Lower lobe of right lung (tissue), 2 donors: ENCODE data around the gene RUFY1. TPM values are rescaled to one million over a fixed set of nuclear protein-coding genes. Genes with fewer than 3 reads are reported as not detected.

Source experiments
- ATAC-seq, 2 donors: fragments of 200-7000 bp; cut with Tn5 transposase; one replicate each; pipeline ENCODE4 v1.9.1; 2020 to 2022; ENCODE audit warnings: mild to moderate bottlenecking in 2 of 2, moderate library complexity in 2 of 2
- DNase-seq: peaks from one replicate; pipeline ENCODE4 v3.0.0-alpha.2; 2020
- H3K27ac ChIP-seq: fragments of 200-600 bp; one replicate; pipeline ENCODE4 v1.8.0; 2022
- H3K27me3 ChIP-seq: fragments of 200-600 bp; one replicate; pipeline ENCODE4 v1.8.0; 2022; ENCODE audit warnings: low read depth
- H3K36me3 ChIP-seq: fragments of 200-600 bp; one replicate; pipeline ENCODE4 v1.8.0; 2022; ENCODE audit warnings: mild to moderate bottlenecking
- H3K4me1 ChIP-seq: fragments of 200-600 bp; one replicate; pipeline ENCODE4 v1.8.0; 2022
- H3K4me3 ChIP-seq: fragments of 200-600 bp; one replicate; pipeline ENCODE4 v1.8.0; 2022; ENCODE audit warnings: mild to moderate bottlenecking
- H3K9me3 ChIP-seq: fragments of 200-600 bp; one replicate; pipeline ENCODE4 v1.8.0; 2022
- intact Hi-C: fragments of 100-400 bp; cut with DNase I; formaldehyde crosslinking; loops from one replicate; pipeline ENCODE4 v1.11.0; 2022
- total RNA-seq: library from RNA; stranded (reverse); fragmentation: NEBNext Ultra II Directional; extraction: Animal tissue kit (Norgen Biotek cat#: 25700); gene quantifications from one replicate; pipeline ENCODE4 v1.2.1, GENCODE V29; 2021
- TF ChIP-seq, protein P1 (sequence below): fragments of 200-600 bp; IDR thresholded peaks from one replicate; pipeline ENCODE4 v1.8.0; 2022; ENCODE audit warnings: antibody characterized with exemption, mild to moderate bottlenecking
- donor health status: DM: no; HTN: yes; CAD: no; lungs with severe emphysema.

The RUFY1 gene
- total RNA-seq, 1 donor from 2014 or later = 58.8 TPM

DNA sequence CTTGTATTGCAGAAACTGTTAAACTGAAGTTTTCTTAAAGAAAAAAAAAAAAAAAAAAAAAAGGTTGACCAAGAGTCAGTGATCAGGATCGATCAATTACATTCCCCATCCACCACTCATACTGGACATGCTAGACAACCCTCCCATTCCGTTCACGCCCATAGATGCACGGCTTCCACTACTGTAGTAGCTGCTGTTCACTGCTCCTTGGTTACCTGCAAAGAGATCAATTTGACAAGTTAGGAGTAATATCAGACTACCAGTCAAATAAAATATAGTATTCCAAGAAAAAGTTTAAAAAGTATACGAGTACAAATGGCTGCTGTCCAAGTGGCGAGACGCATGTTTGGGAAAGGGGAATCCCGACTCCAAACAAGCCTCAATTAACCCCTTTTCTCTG is 64.4 kb downstream of the RUFY1 start:
- H3K36me3 ChIP-seq = peaks cover 98% of the 10 kb centered on the region
- intact Hi-C loops = no loop called here
- no peak for ATAC-seq
- H3K27me3 ChIP-seq = no peaks in the 10 kb centered on the region
- no peaks in the 10 kb centered on the region for H3K9me3 ChIP-seq
- no peak overlapping the region for H3K27ac ChIP-seq
- DNase-seq = no peak
- H3K4me1 ChIP-seq = peaks cover 62% of the 10 kb centered on the region
- H3K4me3 ChIP-seq = no peak overlapping the region
- TF ChIP-seq, protein P1, sequence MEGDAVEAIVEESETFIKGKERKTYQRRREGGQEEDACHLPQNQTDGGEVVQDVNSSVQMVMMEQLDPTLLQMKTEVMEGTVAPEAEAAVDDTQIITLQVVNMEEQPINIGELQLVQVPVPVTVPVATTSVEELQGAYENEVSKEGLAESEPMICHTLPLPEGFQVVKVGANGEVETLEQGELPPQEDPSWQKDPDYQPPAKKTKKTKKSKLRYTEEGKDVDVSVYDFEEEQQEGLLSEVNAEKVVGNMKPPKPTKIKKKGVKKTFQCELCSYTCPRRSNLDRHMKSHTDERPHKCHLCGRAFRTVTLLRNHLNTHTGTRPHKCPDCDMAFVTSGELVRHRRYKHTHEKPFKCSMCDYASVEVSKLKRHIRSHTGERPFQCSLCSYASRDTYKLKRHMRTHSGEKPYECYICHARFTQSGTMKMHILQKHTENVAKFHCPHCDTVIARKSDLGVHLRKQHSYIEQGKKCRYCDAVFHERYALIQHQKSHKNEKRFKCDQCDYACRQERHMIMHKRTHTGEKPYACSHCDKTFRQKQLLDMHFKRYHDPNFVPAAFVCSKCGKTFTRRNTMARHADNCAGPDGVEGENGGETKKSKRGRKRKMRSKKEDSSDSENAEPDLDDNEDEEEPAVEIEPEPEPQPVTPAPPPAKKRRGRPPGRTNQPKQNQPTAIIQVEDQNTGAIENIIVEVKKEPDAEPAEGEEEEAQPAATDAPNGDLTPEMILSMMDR = no peak

DNA sequence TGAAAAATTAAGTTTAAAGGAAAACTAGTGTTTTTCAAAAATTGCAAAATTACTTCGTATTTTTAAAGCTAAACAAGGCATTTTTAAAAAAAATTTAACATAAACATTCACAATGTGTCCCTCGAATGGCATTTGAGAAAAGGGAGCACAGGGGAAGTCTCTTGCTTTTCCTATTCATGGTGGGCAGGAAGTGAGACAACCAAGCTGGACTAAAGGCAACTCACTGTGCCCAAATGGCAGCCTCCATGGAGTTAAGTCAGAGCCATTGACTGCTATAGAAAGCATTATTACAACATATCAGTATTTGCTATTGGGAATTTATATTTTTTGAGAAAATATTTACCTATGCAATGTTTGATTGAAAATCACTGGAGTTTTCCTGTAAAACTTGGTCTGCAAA is 64.8 kb downstream of the RUFY1 start:
- Histone ChIP-seq H3K9me3 (no peaks in the 10 kb centered on the region), H3K4me3 (no peak overlapping the region), H3K4me1 (peaks cover 66% of the 10 kb centered on the region), H3K27me3 (no peaks in the 10 kb centered on the region), H3K27ac (no peak overlapping the region), H3K36me3 (peaks cover 98% of the 10 kb centered on the region)
- no peak for ATAC-seq
- TF ChIP-seq, protein P1 = no peak
- intact Hi-C loops = no loop called here
- DNase-seq = no peak

DNA sequence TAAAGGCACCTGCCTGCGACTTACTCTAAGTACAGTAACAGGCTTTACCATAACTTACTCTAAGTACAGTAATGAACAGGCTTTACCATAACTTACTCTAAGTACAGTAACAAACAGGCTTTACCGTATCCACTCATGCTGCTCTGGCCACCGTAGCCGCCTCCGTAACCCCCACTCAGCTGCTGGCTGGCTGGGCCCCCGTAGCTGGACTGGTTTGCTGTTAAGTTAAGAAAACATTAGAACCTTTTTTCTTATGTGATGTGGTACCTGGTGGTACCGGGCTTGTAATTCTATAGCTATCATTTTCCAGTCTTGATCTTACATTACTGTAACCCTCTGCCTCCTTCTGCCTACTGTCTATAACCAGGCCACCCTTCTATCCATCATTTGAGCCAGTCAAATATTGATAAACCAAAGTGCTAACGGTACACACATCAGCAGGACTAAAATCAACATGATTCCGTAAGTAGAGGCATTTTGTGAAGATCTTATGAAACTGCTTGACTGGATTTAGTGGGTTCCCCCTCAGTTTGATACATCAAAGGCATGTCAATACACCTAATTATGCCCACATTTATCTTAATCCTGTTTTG is 65.7 kb downstream of the RUFY1 start:
- H3K27ac ChIP-seq = no peak overlapping the region
- no peaks in the 10 kb centered on the region for H3K9me3 ChIP-seq
- H3K4me1 ChIP-seq = peaks cover 75% of the 10 kb centered on the region
- no peak for ATAC-seq
- intact Hi-C loops = no loop called here
- TF ChIP-seq, protein P1 = no peak
- H3K36me3 ChIP-seq = peaks cover 98% of the 10 kb centered on the region
- DNase-seq = no peak
- no peaks in the 10 kb centered on the region for H3K27me3 ChIP-seq
- H3K4me3 ChIP-seq = no peak overlapping the region

DNA sequence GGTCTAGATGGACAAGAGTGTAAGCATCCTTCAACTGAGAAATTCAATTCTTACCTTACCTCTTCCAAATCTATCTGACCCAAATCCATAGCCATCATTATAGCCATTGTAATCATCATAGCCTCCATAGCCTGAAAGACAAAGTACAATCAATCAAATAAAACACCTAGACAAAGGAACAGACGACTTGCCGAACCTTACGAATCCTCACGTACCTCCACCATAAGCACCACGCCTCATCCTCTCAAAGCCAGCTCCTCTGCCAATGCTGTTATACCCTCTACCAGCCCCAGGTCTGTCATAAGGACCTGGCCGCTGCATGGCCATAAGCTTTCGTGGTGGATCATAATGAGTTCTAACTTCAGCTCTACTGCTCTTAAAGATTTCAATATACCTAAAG is 67.6 kb downstream of the RUFY1 start:
- no peak overlapping the region for H3K4me3 ChIP-seq
- no peak overlapping the region for H3K27ac ChIP-seq
- no peaks in the 10 kb centered on the region for H3K9me3 ChIP-seq
- TF ChIP-seq, protein P1 = no peak
- DNase-seq = no peak
- no peak for ATAC-seq
- intact Hi-C loops = no loop called here
- peaks cover 86% of the 10 kb centered on the region for H3K4me1 ChIP-seq
- peaks cover 96% of the 10 kb centered on the region for H3K36me3 ChIP-seq
- no peaks in the 10 kb centered on the region for H3K27me3 ChIP-seq

DNA sequence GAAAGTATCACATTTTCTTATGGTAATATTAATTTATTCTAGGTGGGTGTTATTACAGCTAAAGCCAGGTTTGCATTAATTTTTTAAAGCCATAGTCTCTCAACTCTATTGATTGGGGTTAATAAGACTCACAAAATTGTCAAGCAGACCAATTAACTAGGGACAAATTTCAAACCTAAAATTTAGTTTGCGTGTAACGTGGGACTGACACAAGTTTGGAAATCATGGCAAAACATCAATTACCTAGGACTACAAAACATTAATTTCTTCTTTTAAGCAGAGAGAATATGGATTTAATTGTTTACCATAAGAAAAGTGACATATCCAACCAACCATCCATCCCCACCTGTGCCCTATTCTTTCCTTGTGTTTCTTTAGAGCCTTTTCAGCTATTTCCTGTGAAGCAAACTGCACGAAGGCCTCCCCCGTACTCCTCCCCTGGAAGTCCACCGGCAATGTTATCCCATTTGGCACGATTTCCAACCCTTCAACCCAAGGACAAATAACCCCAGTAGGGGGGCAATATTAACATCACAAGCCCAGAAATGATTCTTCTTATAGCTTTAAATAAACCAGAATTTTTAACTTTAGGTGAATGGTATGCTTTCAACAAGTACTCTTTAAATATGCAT is 68.7 kb downstream of the RUFY1 start:
- H3K9me3 ChIP-seq = no peaks in the 10 kb centered on the region
- ATAC-seq (no peak), DNase-seq (no peak)
- H3K27ac ChIP-seq = no peak overlapping the region
- no peaks in the 10 kb centered on the region for H3K27me3 ChIP-seq
- TF ChIP-seq, protein P1 = no peak
- peaks cover 78% of the 10 kb centered on the region for H3K4me1 ChIP-seq
- peaks cover 84% of the 10 kb centered on the region for H3K36me3 ChIP-seq
- intact Hi-C loops = no loop called here
- H3K4me3 ChIP-seq = peak overlapping the region; percentile 97
